DND-41 (cell line): ENCODE measurements around the gene OR2A5.

Experiments used
- ATAC-seq: fragments of 200-7000 bp; cut with Tn5 transposase; 3 replicates; pipeline ENCODE4 v1.9.1; 2021; ENCODE audit warnings: low read depth; ENCODE audit not compliant: insufficient read depth
- DNase-seq: peaks from one replicate; pipeline ENCODE4 v3.0.0-alpha.2; 2020
- H2AFZ ChIP-seq: 2 replicates; pipeline ENCODE4 v1.6.0; 2012; ENCODE audit warnings: low read depth, low read length
- H3K27ac ChIP-seq: 2 replicates; pipeline ENCODE4 v1.5.1; 2012; ENCODE audit warnings: low read length, inconsistent platforms
- H3K27me3 ChIP-seq: fragments of 200-600 bp; sonication (generic); 2 replicates; pipeline ENCODE4 v1.6.0; 2012; ENCODE audit warnings: low read length, mild to moderate bottlenecking, inconsistent platforms; ENCODE audit not compliant: insufficient read depth, poor library complexity
- H3K36me3 ChIP-seq: 2 replicates; pipeline ENCODE4 v1.5.1; 2012; ENCODE audit warnings: low read length, inconsistent platforms; ENCODE audit not compliant: insufficient read depth
- H3K4me1 ChIP-seq: 2 replicates; pipeline ENCODE4 v1.5.1; 2012; ENCODE audit warnings: mild to moderate bottlenecking, low read length; ENCODE audit not compliant: insufficient read depth
- H3K4me2 ChIP-seq: 2 replicates; pipeline ENCODE4 v1.6.0; 2012; ENCODE audit warnings: mild to moderate bottlenecking, moderate library complexity, low read length, inconsistent platforms; ENCODE audit not compliant: insufficient read depth
- H3K4me3 ChIP-seq, 2 experiments: fragments of 200-600 bp in 1 of 2; shearing (Covaris generic) in 1 of 2; 2 replicates each; pipeline ENCODE4 v1.5.1; 2012 to 2016; ENCODE audit warnings: inconsistent platforms in 2 of 2, low read length in 2 of 2, mild to moderate bottlenecking in 2 of 2, low read depth in 1 of 2, moderate library complexity in 1 of 2
- H3K79me2 ChIP-seq: 2 replicates; pipeline ENCODE4 v1.6.0; 2012; ENCODE audit warnings: low read length, inconsistent platforms; ENCODE audit not compliant: insufficient read depth
- H3K9ac ChIP-seq: 2 replicates; pipeline ENCODE4 v1.6.0; 2012; ENCODE audit warnings: low read depth, mild to moderate bottlenecking, inconsistent platforms, low read length, moderate library complexity
- H3K9me3 ChIP-seq: 2 replicates; pipeline ENCODE4 v1.5.1; 2012; ENCODE audit warnings: low read length, moderate library complexity, mild to moderate bottlenecking, inconsistent platforms; ENCODE audit not compliant: insufficient read depth, severe bottlenecking
- H4K20me1 ChIP-seq: 2 replicates; pipeline ENCODE4 v1.6.0; 2012; ENCODE audit warnings: low read length; ENCODE audit not compliant: insufficient read depth
- CTCF ChIP-seq: IDR thresholded peaks from 2 replicates; pipeline ENCODE4 v1.5.1; 2012; ENCODE audit warnings: borderline replicate concordance, low read length, moderate library complexity, mild to moderate bottlenecking; ENCODE audit not compliant: poor library complexity, severe bottlenecking; ENCODE audit errors: extremely low read depth
- EZH2 ChIP-seq: IDR thresholded peaks from 3 replicates; pipeline ENCODE4 v1.6.1; 2012; ENCODE audit warnings: borderline replicate concordance, low read depth, mild to moderate bottlenecking, moderate library complexity, low read length, inconsistent platforms; ENCODE audit not compliant: severe bottlenecking

OR2A5 gene

GRCh38 chr7:144026203-144026883, 22.4 kb upstream of the OR2A5 start:
- Histone ChIP-seq H3K9me3 (no peaks in the 10 kb centered on the region), H3K27ac (no peak overlapping the region), H3K4me3 (no peak overlapping the region), H3K27me3 (no peaks in the 10 kb centered on the region), H2AFZ (no peak overlapping the region), H3K36me3 (no peaks in the 10 kb centered on the region), H3K79me2 (no peaks in the 10 kb centered on the region), H3K9ac (no peak overlapping the region), H4K20me1 (no peaks in the 10 kb centered on the region), H3K4me2 (no peak overlapping the region), H3K4me1 (no peaks in the 10 kb centered on the region)
- TF ChIP-seq CTCF: no peak
- TF ChIP-seq EZH2: no peak
- no peak for DNase-seq
- ATAC-seq: no peak

GRCh38 chr7:144027070-144027469, 21.7 kb upstream of the OR2A5 start:
- TF ChIP-seq CTCF: peak; percentile 46
- no peak for TF ChIP-seq EZH2
- Histone ChIP-seq H3K27me3 (no peaks in the 10 kb centered on the region), H4K20me1 (no peaks in the 10 kb centered on the region), H3K4me3 (no peak overlapping the region), H3K9ac (no peak overlapping the region), H3K36me3 (no peaks in the 10 kb centered on the region), H3K4me2 (no peak overlapping the region), H3K4me1 (no peaks in the 10 kb centered on the region), H2AFZ (no peak overlapping the region), H3K27ac (no peak overlapping the region), H3K9me3 (no peaks in the 10 kb centered on the region), H3K79me2 (no peaks in the 10 kb centered on the region)
- DNase-seq (no peak), ATAC-seq (no peak)

DNA sequence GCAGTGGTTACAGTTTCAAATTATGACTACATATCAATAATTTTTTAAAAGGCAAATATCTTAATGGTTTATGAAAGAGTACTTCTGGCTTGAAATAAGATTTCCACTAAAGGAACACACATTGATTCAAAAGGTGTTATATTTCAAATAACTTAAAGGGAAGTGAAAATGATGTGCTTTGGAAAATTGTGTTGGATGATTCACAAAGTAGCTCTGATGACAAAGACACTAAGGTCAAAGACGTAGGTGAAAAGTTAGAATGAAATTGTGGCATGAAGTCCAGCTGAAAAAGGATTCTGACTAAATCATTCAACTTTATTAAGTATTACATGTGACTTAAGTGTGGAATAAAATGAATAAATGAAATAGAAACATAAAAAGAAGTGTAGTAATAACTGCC, 20.8 kb upstream of the OR2A5 start:
- no peaks in the 10 kb centered on the region for H4K20me1 ChIP-seq
- no peaks in the 10 kb centered on the region for H3K27me3 ChIP-seq
- H3K79me2 ChIP-seq: no peaks in the 10 kb centered on the region
- H3K4me1 ChIP-seq: no peaks in the 10 kb centered on the region
- no peaks in the 10 kb centered on the region for H3K36me3 ChIP-seq
- no peak for DNase-seq
- TF ChIP-seq EZH2 (no peak), CTCF (no peak)
- no peaks in the 10 kb centered on the region for H3K9me3 ChIP-seq
- H3K4me3 ChIP-seq: no peak overlapping the region
- H2AFZ ChIP-seq: no peak overlapping the region
- H3K4me2 ChIP-seq: no peak overlapping the region
- no peak overlapping the region for H3K9ac ChIP-seq
- H3K27ac ChIP-seq: no peak overlapping the region
- no peak for ATAC-seq
